ENCODE measurements around the gene ENOX1. TPM values are rescaled to one million over a fixed set of nuclear protein-coding genes. Genes with fewer than 3 reads are reported as not detected.

ENOX1 gene
- total RNA-seq, 1 experiment from 2014 or later: 0.26 TPM

- CTCF ChIA-PET: interaction anchor here (0.7 kb wide), 1 partner anchor 1558 kb away, joined by 3 read pairs; no protein-coding TSS in a partner anchor
Observed at GRCh38 chr13:43694146-43694664, 92.6 kb downstream of the ENOX1 start.

GRCh38 chr13:43693639-43694038, 93.1 kb downstream of the ENOX1 start:
- Mint-ChIP-seq H3K4me3 (peak overlapping the region; percentile 10; the same call in 1 of the 2 replicates), H3K36me3 (no peaks in the 10 kb centered on the region), H3K27me3 (ENCODE audit: low read depth) (peaks cover 17% of the 10 kb centered on the region), H3K4me1 (peaks cover 17% of the 10 kb centered on the region), H3K27ac (no peak overlapping the region), H3K9me3 (no peaks in the 10 kb centered on the region)
- DNase-seq (ENCODE audit: low spot score) (no peak), ATAC-seq (0 out of 2 replicates have a peak, but pooled peaks have one; percentile 28)
- CTCF ChIA-PET: no interaction called here
- POLR2A ChIA-PET: interaction anchor here (0.6 kb wide), 2 partner anchors 26 to 1129 kb away, joined by 3 to 4 read pairs; no protein-coding TSS in a partner anchor
- TF ChIP-seq IRF1 (CRISPR knock-in tag; IDR thresholded peaks at IDR 0.05) (no peak), ATF2 (CRISPR knock-in tag; IDR thresholded peaks at IDR 0.05; ENCODE audit: borderline replicate concordance, low read depth) (no peak), FOXP4 (CRISPR knock-in tag; IDR thresholded peaks at IDR 0.05) (no peak), MAX (CRISPR knock-in tag; IDR thresholded peaks at IDR 0.05) (no peak)

More at GRCh38 chr13:43694146-43694664, 92.6 kb downstream of the ENOX1 start:
- TF ChIP-seq ZNF121 (CRISPR knock-in tag; IDR thresholded peaks at IDR 0.05) (no peak), ZBTB21 (CRISPR knock-in tag; IDR thresholded peaks at IDR 0.05; ENCODE audit: borderline replicate concordance) (no peak), E2F4 (CRISPR knock-in tag; IDR thresholded peaks at IDR 0.05; ENCODE audit: borderline replicate concordance, low read depth) (no peak), HMGXB4 (CRISPR knock-in tag; IDR thresholded peaks at IDR 0.05) (no peak), ATF2 (CRISPR knock-in tag; IDR thresholded peaks at IDR 0.05; ENCODE audit: borderline replicate concordance, low read depth) (no peak), ATF1 (CRISPR knock-in tag; IDR thresholded peaks at IDR 0.05) (no peak), FOXP1 (CRISPR knock-in tag; IDR thresholded peaks at IDR 0.05; ENCODE audit: borderline replicate concordance) (no peak), MYBL2 (CRISPR knock-in tag; IDR thresholded peaks at IDR 0.05) (no peak), RORB (CRISPR knock-in tag; IDR thresholded peaks at IDR 0.05) (no peak), ZNF396 (CRISPR knock-in tag; IDR thresholded peaks at IDR 0.05; ENCODE audit: borderline replicate concordance) (no peak), SP1 (CRISPR knock-in tag; conservative IDR thresholded peaks at IDR 0.05) (no peak), SOX15 (CRISPR knock-in tag; IDR thresholded peaks at IDR 0.05) (no peak), ZNF138 (CRISPR knock-in tag; conservative IDR thresholded peaks at IDR 0.05) (no peak), JUN (CRISPR knock-in tag; IDR thresholded peaks at IDR 0.05) (no peak), ZNF219 (CRISPR knock-in tag; IDR thresholded peaks at IDR 0.05; ENCODE audit: borderline replicate concordance) (no peak), EMX1 (CRISPR knock-in tag; IDR thresholded peaks at IDR 0.05) (no peak), ELF4 (CRISPR knock-in tag; IDR thresholded peaks at IDR 0.05; ENCODE audit: low read depth) (no peak)
- DNase-seq (ENCODE audit: low spot score): no peak
- H3K4me1 Mint-ChIP-seq: peaks cover 17% of the 10 kb centered on the region
- peak overlapping the region; percentile 10; the same call in 1 of the 2 replicates for H3K4me3 Mint-ChIP-seq
- peak; percentile 65 for ATAC-seq
- peaks cover 17% of the 10 kb centered on the region for H3K27me3 Mint-ChIP-seq (ENCODE audit: low read depth)
- no peaks in the 10 kb centered on the region for H3K36me3 Mint-ChIP-seq
- POLR2A ChIA-PET: interaction anchor here (0.6 kb wide), 1 partner anchor 25 kb away, joined by 4 read pairs; no protein-coding TSS in a partner anchor
- H3K9me3 Mint-ChIP-seq: no peaks in the 10 kb centered on the region
- H3K27ac Mint-ChIP-seq: peak overlapping the region; percentile 20
